Left lung (tissue), 10 donors: ENCODE data around the gene TBRG1. TPM values are rescaled to one million over a fixed set of nuclear protein-coding genes. Genes with fewer than 3 reads are reported as not detected.

Source experiments
- ATAC-seq: fragments of 200-7000 bp; cut with Tn5 transposase; one replicate; pipeline ENCODE4 v1.9.1; 2020; ENCODE audit warnings: moderate library complexity
- DNase-seq, 4 donors: peaks; one replicate each; pipeline ENCODE4 v3.0.0-alpha.2; 2013 to 2020
- H3K27ac ChIP-seq, 2 donors: fragments of 200-600 bp; sonication (generic) in 1 of 2; one replicate each; pipeline versions ENCODE4 v1.5.0 to v1.8.0; 2020 to 2021
- H3K27me3 ChIP-seq, 2 donors: fragments of 200-600 bp; sonication (generic) in 1 of 2; one replicate each; pipeline versions ENCODE4 v1.5.0 to v1.8.0; 2020 to 2021
- H3K36me3 ChIP-seq, 2 donors: fragments of 200-600 bp; sonication (generic) in 1 of 2; one replicate each; pipeline versions ENCODE4 v1.5.0 to v1.8.0; 2020 to 2021
- H3K4me1 ChIP-seq, 2 donors: fragments of 200-600 bp; one replicate each; pipeline ENCODE4 v1.8.0; 2021
- H3K4me3 ChIP-seq, 2 donors: fragments of 200-600 bp; sonication (generic) in 1 of 2; one replicate each; pipeline versions ENCODE4 v1.5.0 to v1.8.0; 2020 to 2021; ENCODE audit warnings: mild to moderate bottlenecking in 1 of 2
- H3K9me3 ChIP-seq, 2 donors: fragments of 200-600 bp; sonication (generic) in 1 of 2; one replicate each; pipeline versions ENCODE4 v1.5.0 to v1.8.0; 2020 to 2021
- intact Hi-C, 2 donors: fragments of 100-400 bp; cut with DNase I; formaldehyde crosslinking; loops; one replicate each; pipeline versions ENCODE4 v1.11.2 to v1.14.2; 2022
- polyA plus RNA-seq, 6 donors: library from polyadenylated mRNA; unstranded; fragments of 120-200 nt; gene quantifications; one replicate each; pipeline ENCODE4 v1.2.1, GENCODE V29; 2013; ENCODE audit not compliant: insufficient read length in 6 of 6
- total RNA-seq, 2 donors: library from RNA; stranded (reverse); fragmentation: NEBNext Ultra II Directional; extraction: Animal tissue kit (Norgen Biotek cat#: 25700); gene quantifications; one replicate each; pipeline ENCODE4 v1.2.1, GENCODE V29; 2021
- TF ChIP-seq, protein P1 (sequence below), 2 donors: fragments of 200-600 bp; sonication (generic) in 1 of 2; IDR thresholded peaks; one replicate each; pipeline versions ENCODE4 v1.5.0 to v1.8.0; 2021; ENCODE audit warnings: antibody characterized with exemption in 2 of 2
- donor health status: DM: no; HTN: yes; CAD: no.
- donor health status: DM: no; HTN: no; CAD: no.

The TBRG1 gene
- total and polyA plus RNA-seq, 8 donors = 30.2 to 41.9 (median 37.5) TPM

DNA sequence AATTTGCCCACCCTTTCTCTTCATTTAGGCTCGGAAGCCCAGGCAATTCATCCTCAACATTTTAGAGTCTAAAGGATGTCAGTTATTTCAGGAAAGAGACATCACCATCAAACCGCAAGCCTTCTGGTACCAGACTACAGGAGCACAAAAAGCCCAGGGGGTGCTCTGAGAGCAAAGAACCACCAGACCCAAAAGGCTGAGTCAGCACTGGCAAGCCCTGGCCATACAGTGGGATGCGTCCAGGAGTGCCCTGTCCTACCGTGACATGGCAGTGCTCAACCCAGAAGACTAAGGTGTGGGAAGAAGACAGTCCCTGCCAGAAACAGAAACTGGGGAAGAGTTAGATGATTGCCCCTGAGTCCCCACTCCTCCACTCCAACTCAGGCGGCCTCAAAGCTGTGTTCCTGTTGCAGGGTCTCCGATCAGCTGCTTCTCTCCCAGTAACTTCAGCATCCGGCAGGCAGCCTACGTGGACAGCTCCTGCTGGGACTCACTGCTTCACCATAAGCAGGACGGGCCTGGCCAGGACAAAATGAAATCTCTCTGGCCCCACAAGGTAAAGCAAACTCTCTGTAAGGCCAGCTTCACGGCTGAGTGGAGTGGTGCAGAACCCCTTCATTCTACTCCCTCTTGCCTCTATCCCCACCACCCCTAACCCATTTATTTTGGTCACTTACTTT, 10.0 kb upstream of the TBRG1 start:
- Histone ChIP-seq H3K4me3 (no peak overlapping the region), H3K27ac (no peak overlapping the region), H3K27me3 (peaks cover 0 to 12% of the 10 kb centered on the region in 2 donors), H3K36me3 (no peaks in the 10 kb centered on the region), H3K9me3 (no peaks in the 10 kb centered on the region), H3K4me1 (no peaks in the 10 kb centered on the region)
- intact Hi-C loops = no loop called here
- ATAC-seq (no peak), DNase-seq (no peak)
- TF ChIP-seq, protein P1, sequence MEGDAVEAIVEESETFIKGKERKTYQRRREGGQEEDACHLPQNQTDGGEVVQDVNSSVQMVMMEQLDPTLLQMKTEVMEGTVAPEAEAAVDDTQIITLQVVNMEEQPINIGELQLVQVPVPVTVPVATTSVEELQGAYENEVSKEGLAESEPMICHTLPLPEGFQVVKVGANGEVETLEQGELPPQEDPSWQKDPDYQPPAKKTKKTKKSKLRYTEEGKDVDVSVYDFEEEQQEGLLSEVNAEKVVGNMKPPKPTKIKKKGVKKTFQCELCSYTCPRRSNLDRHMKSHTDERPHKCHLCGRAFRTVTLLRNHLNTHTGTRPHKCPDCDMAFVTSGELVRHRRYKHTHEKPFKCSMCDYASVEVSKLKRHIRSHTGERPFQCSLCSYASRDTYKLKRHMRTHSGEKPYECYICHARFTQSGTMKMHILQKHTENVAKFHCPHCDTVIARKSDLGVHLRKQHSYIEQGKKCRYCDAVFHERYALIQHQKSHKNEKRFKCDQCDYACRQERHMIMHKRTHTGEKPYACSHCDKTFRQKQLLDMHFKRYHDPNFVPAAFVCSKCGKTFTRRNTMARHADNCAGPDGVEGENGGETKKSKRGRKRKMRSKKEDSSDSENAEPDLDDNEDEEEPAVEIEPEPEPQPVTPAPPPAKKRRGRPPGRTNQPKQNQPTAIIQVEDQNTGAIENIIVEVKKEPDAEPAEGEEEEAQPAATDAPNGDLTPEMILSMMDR (IDR thresholded peaks at IDR 0.05) = no peak

DNA sequence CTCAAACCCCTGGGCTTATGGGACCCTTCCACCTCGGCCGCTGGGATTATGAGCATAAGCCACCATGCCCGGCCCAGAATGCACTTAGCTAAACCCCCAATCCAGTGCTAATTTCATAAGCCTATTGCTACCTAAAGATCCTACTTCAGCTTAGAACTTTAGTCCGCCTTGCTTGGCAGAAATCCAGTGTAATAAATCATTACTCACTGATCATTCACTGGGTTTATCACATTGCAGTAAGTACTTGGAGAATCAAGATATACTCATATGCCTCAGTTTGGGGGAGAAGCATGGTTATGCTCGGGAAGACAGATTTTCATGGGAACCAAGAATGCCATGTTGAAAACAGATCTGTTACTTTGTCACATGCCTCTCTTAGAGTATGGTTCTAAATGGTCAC, 3.8 kb upstream of the TBRG1 start:
- TF ChIP-seq, protein P1 (IDR thresholded peaks at IDR 0.05) = no peak
- ATAC-seq (no peak), DNase-seq (no peak)
- Histone ChIP-seq H3K4me1 (peaks cover 4 to 11% of the 10 kb centered on the region in 2 donors), H3K27ac (no peak overlapping the region), H3K9me3 (no peaks in the 10 kb centered on the region), H3K36me3 (no peaks in the 10 kb centered on the region), H3K27me3 (peaks cover 0 to 12% of the 10 kb centered on the region in 2 donors), H3K4me3 (no peak overlapping the region)
- intact Hi-C loops = no loop called here

GRCh38 chr11:124623861-124624525, 1.3 kb downstream of the TBRG1 start:
- peaks cover 10 to 32% of the 10 kb centered on the region in 2 donors for H3K4me1 ChIP-seq
- peak overlapping the region in 1 of 2 donors; percentile 83 for H3K4me3 ChIP-seq
- no peak for ATAC-seq
- peak overlapping the region in 1 of 2 donors; percentile 96 for H3K27ac ChIP-seq
- intact Hi-C loops = no loop called here
- H3K27me3 ChIP-seq = no peaks in the 10 kb centered on the region
- H3K36me3 ChIP-seq = peaks cover 0 to 35% of the 10 kb centered on the region in 2 donors
- TF ChIP-seq, protein P1 (IDR thresholded peaks at IDR 0.05) = no peak
- H3K9me3 ChIP-seq = no peaks in the 10 kb centered on the region
- no peak for DNase-seq

- peaks cover 0 to 52% of the 10 kb centered on the region in 2 donors for H3K36me3 ChIP-seq
- DNase-seq (no peak), ATAC-seq (no peak)
- intact Hi-C loops = no loop called here
- TF ChIP-seq, protein P1 (IDR thresholded peaks at IDR 0.05) = no peak
- H3K27me3 ChIP-seq = no peaks in the 10 kb centered on the region
- no peaks in the 10 kb centered on the region for H3K9me3 ChIP-seq
- no peak overlapping the region for H3K4me3 ChIP-seq
- H3K4me1 ChIP-seq = peaks cover 10 to 32% of the 10 kb centered on the region in 2 donors
- no peak overlapping the region for H3K27ac ChIP-seq
Measured at GRCh38 chr11:124625504-124626168, 3.0 kb downstream of the TBRG1 start.

GRCh38 chr11:124627546-124627945, 4.9 kb downstream of the TBRG1 start:
- DNase-seq (no peak), ATAC-seq (no peak)
- Histone ChIP-seq H3K27ac (no peak overlapping the region), H3K36me3 (peaks cover 0 to 71% of the 10 kb centered on the region in 2 donors), H3K27me3 (no peaks in the 10 kb centered on the region), H3K9me3 (no peaks in the 10 kb centered on the region), H3K4me1 (peaks cover 10 to 26% of the 10 kb centered on the region in 2 donors), H3K4me3 (no peak overlapping the region)
- intact Hi-C loops = no loop called here
- TF ChIP-seq, protein P1 (IDR thresholded peaks at IDR 0.05) = no peak
